AG04449 (cell line): ENCODE results near the gene ALDH5A1.

ENCODE experiments used
- CTCF ChIA-PET: fragments of 350-600 bp; formaldehyde crosslinking; extraction: SDS; loops from one replicate; lab custom pipeline; 2021; ENCODE audit warnings: antibody characterized with exemption; lab: Yijun Ruan, JAX
- POLR2A ChIA-PET: fragments of 400-600, 350-600 bp; formaldehyde crosslinking; extraction: SDS; loops from one replicate; lab custom pipeline; 2020; ENCODE audit warnings: antibody characterized with exemption, inconsistent platforms; lab: Yijun Ruan, JAX
- DNase-seq: peaks from one replicate; pipeline ENCODE4 v3.0.0-alpha.2; 2010; ENCODE audit warnings: low read depth, low spot score
- H3K4me3 ChIP-seq: 2 replicates; pipeline ENCODE4 v1.5.1; 2011; ENCODE audit warnings: low read depth, mild to moderate bottlenecking, control low read depth, low read length
- TF ChIP-seq, protein P1 (sequence below): IDR thresholded peaks from one replicate; pipeline ENCODE4 v1.5.1; 2011; ENCODE audit warnings: mild to moderate bottlenecking, moderate library complexity, low read length, control low read depth, inconsistent platforms; ENCODE audit not compliant: insufficient read depth; ENCODE audit errors: missing control alignments

Gene ALDH5A1

DNA sequence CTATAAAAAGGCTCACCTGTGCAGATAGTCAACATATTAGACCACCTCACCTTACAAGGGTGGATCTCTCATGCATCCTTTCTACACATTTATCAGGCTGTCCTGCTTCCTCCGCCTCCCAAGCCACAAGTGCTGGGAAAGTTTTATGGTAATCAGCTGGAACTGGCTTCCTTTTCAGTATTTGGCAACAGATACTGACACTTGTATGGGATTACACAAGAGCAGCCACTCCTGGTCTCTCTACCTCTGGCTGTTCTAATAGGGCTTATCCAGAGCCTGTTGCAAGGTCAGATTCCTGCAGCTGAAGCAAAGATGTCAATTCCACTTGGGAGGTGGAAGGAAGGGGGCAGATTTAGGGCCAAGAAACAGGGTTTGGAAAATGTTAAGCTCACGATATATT lies 4.9 kb upstream of the ALDH5A1 start:
- POLR2A ChIA-PET: no interaction called here

DNA sequence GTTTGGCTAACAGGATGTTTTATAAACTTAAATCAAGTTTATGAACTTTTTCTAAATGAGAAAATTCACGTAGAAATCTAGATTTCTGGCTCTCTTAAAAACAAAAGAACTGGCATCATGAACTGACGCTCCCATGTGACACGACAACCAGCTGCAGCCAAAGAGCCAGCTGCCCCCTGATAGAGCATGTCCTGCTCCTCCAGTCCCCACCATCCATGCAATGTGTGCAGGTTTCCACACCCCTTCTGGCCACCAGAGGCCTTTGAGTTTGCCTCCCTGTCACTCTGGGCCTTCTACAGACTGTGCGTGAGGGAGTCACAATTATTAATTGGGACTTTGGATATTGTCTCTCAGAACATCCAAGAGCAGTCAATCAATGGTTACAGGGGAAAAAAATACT lies 3.8 kb upstream of the ALDH5A1 start:
- H3K4me3 ChIP-seq: no peak overlapping the region
- CTCF ChIA-PET: no interaction called here
- POLR2A ChIA-PET: no interaction called here
- TF ChIP-seq, protein P1, sequence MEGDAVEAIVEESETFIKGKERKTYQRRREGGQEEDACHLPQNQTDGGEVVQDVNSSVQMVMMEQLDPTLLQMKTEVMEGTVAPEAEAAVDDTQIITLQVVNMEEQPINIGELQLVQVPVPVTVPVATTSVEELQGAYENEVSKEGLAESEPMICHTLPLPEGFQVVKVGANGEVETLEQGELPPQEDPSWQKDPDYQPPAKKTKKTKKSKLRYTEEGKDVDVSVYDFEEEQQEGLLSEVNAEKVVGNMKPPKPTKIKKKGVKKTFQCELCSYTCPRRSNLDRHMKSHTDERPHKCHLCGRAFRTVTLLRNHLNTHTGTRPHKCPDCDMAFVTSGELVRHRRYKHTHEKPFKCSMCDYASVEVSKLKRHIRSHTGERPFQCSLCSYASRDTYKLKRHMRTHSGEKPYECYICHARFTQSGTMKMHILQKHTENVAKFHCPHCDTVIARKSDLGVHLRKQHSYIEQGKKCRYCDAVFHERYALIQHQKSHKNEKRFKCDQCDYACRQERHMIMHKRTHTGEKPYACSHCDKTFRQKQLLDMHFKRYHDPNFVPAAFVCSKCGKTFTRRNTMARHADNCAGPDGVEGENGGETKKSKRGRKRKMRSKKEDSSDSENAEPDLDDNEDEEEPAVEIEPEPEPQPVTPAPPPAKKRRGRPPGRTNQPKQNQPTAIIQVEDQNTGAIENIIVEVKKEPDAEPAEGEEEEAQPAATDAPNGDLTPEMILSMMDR: no peak
- no peak for DNase-seq

More for the DNA sequence above, 4.9 kb upstream of the ALDH5A1 start:
- CTCF ChIA-PET: no interaction called here
- TF ChIP-seq, protein P1: no peak
- DNase-seq: no peak
- H3K4me3 ChIP-seq: no peak overlapping the region

DNA sequence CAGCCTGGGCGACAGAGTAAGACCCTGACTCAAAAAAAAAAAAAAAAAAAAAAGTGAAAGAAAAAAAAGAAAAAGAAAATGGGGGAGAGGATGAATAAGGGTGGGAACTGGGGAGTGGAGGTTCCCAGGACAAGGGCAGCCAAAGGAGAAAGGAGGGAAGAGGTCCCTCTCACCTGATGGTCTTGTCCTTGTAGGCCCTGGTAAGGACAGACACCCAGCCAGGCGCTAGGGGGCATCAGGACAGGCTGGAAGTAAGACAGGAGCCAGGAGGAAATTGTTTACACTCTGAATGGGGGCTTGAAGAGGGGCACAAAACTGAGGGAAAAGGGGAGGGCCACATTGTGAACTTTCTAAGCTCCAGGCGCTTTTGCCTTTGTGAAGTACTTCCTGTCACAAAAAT lies 2.3 kb upstream of the ALDH5A1 start:
- POLR2A ChIA-PET: no interaction called here
- no peak overlapping the region for H3K4me3 ChIP-seq
- TF ChIP-seq, protein P1: peak; percentile 36
- CTCF ChIA-PET: no interaction called here
- DNase-seq: no peak

DNA sequence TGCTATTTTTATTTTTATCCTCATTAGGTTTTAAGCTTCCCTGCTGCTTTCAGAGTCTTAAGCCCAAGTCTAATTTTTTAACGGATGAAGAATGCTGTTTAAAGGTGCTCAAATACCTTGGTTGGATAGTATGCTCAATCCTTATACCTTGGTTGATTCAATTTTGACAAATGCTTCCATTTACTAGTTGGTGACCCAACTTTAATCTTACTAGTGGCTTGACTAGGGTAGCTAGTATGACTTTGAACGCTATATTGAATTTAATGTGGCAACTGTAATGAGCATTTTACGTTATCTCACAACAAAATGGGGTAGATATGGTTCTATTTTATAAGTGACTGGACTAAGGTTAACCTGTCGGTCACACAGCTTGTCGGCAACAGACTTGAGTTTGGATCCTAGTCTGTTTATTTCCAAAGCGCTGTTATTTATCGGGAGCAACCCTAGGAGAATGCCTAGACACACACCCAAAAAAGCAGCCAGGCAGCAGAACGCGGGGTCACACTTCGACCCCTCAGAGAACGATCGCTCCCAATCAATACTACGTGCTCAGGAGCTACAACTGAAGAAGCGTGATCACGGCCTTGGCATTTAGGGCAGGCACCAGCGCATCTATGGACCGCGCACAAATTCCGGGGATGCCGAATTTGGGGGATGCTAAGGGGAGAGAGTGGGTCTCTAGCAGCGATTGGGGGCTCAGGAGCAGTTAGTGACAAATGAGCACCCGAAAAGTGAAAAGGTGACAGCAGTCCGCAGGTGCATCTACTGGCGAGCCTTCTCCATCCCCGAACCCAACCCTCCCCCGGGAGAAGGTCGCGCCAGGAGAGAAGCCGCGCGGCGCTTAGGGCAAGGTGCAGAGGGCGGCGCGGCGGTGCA lies 586 bp upstream of the ALDH5A1 start:
- ChIA-PET CTCF (interaction anchor here (0.6 to 2.2 kb wide), 5 partner anchors 8 to 173 kb away, joined by 3 to 7 read pairs (median 4); partner anchors contain the start of genes ACOT13 and TDP2), POLR2A (no interaction called here)
- no peak for DNase-seq
- peak overlapping the region; percentile 61 for H3K4me3 ChIP-seq
- TF ChIP-seq, protein P1: no peak

DNA sequence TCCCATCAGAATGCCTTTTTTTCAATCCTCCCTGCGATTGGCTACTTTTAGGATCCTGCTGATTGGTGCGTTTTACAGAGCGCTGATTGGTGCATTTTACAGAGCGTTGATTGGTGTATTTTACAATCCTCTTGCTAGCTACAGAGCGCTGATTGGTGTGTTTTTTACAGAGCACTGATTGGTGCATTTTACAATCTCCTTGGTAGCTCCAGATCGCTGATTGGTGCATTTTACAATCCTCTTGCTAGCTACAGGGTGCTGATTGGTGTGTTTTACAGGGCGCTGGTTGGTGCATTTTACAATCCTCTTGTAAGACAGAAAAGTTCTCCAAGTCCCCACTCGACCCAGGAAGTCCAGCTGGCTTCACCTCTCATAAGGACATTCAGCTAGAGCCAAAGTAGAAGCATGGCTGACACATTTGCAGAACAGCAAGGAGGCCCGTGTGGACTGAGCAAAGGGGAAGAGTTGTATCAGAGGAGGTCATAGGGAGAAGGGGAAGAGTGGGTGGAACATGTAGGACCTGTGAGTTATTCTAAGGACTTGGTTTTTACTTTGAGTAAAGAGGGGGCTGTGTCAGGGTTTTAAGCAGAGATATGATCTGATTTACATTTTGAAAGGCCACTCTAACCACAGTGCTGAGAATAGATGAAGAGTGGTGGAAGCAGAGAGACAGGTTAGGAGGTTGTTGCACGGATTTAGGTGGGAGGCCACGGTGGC lies 2.6 kb downstream of the ALDH5A1 start:
- DNase-seq: no peak
- CTCF ChIA-PET: no interaction called here
- no peak overlapping the region for H3K4me3 ChIP-seq
- POLR2A ChIA-PET: no interaction called here
- TF ChIP-seq, protein P1: no peak

DNA sequence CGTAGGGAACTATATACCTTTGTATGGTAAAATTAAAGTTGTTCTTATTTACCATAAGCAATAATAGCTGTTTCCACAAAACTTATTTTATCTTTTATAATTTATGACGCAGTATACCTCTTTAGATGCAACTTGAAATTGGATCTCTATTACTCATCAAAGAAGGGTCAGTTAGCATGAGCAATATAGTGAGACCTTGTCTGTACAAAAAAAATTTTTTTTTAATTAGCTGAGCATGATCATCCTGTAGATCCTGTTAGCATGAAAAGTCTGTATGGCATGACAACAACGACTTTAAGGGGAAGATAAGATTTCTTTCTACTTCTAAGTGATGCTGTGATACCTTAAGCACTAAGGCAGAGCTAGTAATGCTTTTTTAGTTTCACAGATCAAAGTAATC lies 5.9 kb downstream of the ALDH5A1 start:
- no peak for DNase-seq
- CTCF ChIA-PET: interaction anchor here (1.8 kb wide), 1 partner anchor 20 kb away, joined by 4 read pairs; no protein-coding TSS in a partner anchor
- no peak overlapping the region for H3K4me3 ChIP-seq
- POLR2A ChIA-PET: no interaction called here
- TF ChIP-seq, protein P1: no peak
